Effector memory CD4-positive, alpha-beta T cell (primary cell): Measurements from ENCODE around the gene TEX22.

Experiments used
- DNase-seq, 3 donors: peaks; one replicate each; pipeline ENCODE4 v3.0.0-alpha.2; 2020
- H3K27ac ChIP-seq: 2 replicates; pipeline ENCODE4 v1.7.0; 2013; ENCODE audit warnings: mild to moderate bottlenecking, low read length, moderate library complexity; ENCODE audit not compliant: insufficient read depth, poor library complexity, severe bottlenecking
- H3K27me3 ChIP-seq: replicated peaks from 2 replicates; pipeline ENCODE4 v1.7.0; 2013; ENCODE audit warnings: mild to moderate bottlenecking, low read length; ENCODE audit not compliant: insufficient read depth, control insufficient read depth, poor library complexity, severe bottlenecking
- H3K36me3 ChIP-seq: 2 replicates; pipeline ENCODE4 v1.7.0; 2013; ENCODE audit warnings: mild to moderate bottlenecking, low read length, moderate library complexity; ENCODE audit not compliant: control insufficient read depth, insufficient read depth
- H3K4me1 ChIP-seq: 2 replicates; pipeline ENCODE4 v1.7.0; 2013; ENCODE audit warnings: low read length, mild to moderate bottlenecking; ENCODE audit not compliant: control insufficient read depth, insufficient read depth, poor library complexity, severe bottlenecking
- H3K4me3 ChIP-seq: 2 replicates; pipeline ENCODE4 v1.7.0; 2013; ENCODE audit warnings: low read length, low read depth, mild to moderate bottlenecking; ENCODE audit not compliant: insufficient read depth, poor library complexity, severe bottlenecking
- H3K9me3 ChIP-seq: 2 replicates; pipeline ENCODE4 v1.7.0; 2013; ENCODE audit warnings: mild to moderate bottlenecking, low read length, moderate library complexity; ENCODE audit not compliant: control insufficient read depth

Gene TEX22

DNA sequence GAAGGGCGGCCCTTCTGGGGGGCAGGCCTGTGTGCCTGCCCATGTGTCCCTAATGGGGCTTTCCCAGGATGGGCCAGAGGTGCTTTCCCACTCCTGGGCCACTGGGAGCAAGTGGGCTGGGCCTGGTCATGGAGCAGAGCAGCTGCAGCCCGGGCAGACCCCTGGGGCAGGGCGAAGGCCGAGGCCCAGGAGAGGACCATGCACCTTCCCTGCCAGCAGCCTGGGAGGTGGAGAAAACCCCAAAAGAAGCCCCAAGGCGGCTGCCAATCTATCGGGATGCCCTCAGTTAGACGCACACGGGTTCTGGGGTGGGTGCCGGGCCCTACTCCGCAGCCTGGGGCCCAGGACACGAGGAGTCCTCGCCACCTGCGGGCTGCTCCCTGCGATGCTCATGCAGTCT lies 60.2 kb downstream of the TEX22 start:
- H3K4me3 ChIP-seq, result no peak overlapping the region
- H3K4me1 ChIP-seq, result no peaks in the 10 kb centered on the region
- peaks cover 29% of the 10 kb centered on the region for H3K36me3 ChIP-seq
- H3K9me3 ChIP-seq, result no peaks in the 10 kb centered on the region
- DNase-seq, result no peak
- H3K27ac ChIP-seq, result no peak overlapping the region
- no peaks in the 10 kb centered on the region for H3K27me3 ChIP-seq

DNA sequence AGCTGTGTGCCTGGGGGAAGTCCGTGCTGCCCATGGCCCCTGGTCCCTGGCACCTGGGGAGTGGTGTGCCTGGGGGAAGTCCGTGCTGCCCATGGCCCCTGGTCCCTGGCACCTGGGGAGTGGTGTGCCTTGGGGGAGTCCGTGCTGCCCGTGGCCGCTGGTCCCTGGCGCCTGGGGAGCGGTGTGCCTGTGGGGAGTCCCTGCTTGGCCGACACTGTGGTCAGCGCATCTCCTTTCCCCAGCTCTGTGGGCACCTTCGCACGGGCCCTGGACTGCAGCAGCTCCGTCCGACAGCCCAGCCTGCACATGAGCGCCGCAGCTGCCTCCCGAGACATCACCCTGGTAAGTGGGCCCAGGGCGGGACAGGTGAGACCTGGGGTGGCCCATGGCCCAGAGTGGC lies 61.8 kb downstream of the TEX22 start:
- Histone ChIP-seq H3K36me3 (peaks cover 38% of the 10 kb centered on the region), H3K4me3 (no peak overlapping the region), H3K27ac (no peak overlapping the region), H3K9me3 (no peaks in the 10 kb centered on the region), H3K27me3 (no peaks in the 10 kb centered on the region), H3K4me1 (no peaks in the 10 kb centered on the region)
- DNase-seq, result no peak

DNA sequence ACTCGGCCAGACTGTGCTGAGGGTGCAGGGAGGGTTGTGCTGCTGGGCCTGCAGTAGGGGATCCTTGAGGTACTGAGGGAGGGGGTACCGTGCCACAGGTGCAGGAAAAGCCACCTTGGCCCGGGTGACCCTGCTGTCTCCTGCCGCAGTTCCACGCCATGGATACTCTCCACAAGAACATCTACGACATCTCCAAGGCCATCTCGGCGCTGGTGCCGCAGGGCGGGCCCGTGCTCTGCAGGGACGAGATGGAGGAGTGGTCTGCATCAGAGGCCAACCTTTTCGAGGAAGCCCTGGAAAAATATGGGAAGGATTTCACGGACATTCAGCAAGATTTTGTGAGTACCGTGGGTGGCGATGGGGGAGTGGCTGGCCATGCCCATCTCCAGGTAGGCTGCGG lies 62.3 kb downstream of the TEX22 start:
- H3K4me1 ChIP-seq, result no peaks in the 10 kb centered on the region
- peaks cover 33% of the 10 kb centered on the region for H3K36me3 ChIP-seq

DNA sequence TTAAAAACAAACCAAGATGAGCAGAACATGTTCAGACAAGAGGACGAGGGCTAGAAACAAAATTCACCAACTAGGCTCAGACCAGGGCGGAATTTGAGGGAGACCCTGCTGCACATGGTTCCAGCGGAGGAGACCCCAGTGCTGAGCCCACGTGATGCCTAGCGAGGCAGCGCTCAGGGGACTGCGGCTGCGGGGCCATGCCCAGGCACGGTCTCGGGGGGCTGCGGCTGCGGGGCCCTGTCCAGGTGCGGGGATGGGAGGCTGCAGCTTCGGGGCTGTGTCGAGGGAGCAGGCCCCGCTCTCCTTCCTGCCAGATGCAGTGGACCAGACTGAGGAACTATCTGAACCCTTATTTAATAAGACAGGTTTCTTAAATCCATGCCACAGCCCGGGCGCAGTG lies 63.6 kb downstream of the TEX22 start:
- H3K9me3 ChIP-seq, result no peaks in the 10 kb centered on the region
- no peaks in the 10 kb centered on the region for H3K4me1 ChIP-seq
- peaks cover 36% of the 10 kb centered on the region for H3K36me3 ChIP-seq
- no peak for DNase-seq
- no peak overlapping the region for H3K4me3 ChIP-seq
- H3K27me3 ChIP-seq, result no peaks in the 10 kb centered on the region
- no peak overlapping the region for H3K27ac ChIP-seq

More for the DNA sequence above, 62.3 kb downstream of the TEX22 start:
- H3K27me3 ChIP-seq, result no peaks in the 10 kb centered on the region
- H3K27ac ChIP-seq, result no peak overlapping the region
- no peak for DNase-seq
- no peak overlapping the region for H3K4me3 ChIP-seq
- no peaks in the 10 kb centered on the region for H3K9me3 ChIP-seq
